GM15510 (cell line): ENCODE data around the gene IFNA5.

Source experiments
- POLR2A ChIP-seq: IDR thresholded peaks from 3 replicates; pipeline ENCODE4 v1.6.1; 2011; ENCODE audit warnings: borderline replicate concordance; ENCODE audit not compliant: insufficient read length; ENCODE audit errors: extremely low read depth

IFNA5 gene

DNA sequence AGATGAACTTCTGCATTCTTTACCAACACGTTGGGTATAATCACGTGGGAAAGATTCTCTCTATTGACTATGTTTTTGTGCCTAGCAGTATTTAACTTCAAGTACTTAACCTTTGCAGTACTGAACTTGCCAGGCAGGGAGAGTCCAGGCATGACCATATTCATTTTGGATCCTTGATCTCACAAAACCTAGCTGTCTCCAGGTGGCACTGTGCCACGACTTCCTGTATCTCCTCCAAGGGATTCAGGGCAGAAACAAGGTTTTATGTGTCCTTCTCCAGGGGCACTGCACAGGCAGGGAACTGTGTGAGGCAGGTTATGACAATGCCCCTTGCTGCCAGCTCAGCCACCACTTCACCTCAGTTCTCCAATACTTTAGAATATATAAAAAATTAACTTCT, 11.7 kb upstream of the IFNA5 start:
- no peak for TF ChIP-seq POLR2A

GRCh38 chr9:21316032-21316842, 11.1 kb upstream of the IFNA5 start:
- no peak for TF ChIP-seq POLR2A

DNA sequence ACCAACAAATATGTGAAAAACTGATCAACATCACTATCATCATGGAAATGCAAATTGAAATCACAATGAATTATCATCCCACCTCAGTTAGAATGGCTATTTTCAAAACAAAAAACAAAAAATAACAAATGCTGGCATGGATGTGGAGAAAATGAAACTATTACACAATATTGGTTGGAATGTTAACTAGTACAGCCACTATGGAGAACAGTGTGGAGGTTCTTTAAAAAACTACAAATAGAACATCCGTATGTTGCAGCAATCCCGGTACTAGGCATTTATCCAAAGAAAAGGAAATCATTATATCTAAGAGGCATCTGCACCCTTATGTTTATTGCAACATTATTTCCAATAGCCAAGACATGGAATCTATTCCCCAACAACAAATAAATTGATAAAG, 9.0 kb upstream of the IFNA5 start:
- no peak for TF ChIP-seq POLR2A

DNA sequence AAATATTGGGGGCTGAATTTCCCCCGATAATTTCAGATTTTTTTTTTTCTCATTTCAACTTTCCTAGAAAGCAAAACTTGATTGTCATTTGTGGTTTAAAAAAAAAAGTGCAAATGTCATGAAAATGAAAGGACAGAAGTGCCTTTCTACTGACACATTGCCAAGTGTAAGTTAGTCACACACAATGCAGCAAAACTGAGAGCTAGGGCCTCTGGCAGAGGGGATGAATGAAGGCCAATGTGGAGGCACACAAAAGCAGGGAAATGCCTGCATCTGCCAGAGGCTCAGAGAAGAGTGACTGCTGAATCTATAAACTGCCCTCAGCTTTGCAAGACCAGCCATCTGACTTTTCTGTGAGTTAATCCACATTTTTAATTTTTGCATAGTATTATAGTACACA, 6.8 kb upstream of the IFNA5 start:
- no peak for TF ChIP-seq POLR2A

DNA sequence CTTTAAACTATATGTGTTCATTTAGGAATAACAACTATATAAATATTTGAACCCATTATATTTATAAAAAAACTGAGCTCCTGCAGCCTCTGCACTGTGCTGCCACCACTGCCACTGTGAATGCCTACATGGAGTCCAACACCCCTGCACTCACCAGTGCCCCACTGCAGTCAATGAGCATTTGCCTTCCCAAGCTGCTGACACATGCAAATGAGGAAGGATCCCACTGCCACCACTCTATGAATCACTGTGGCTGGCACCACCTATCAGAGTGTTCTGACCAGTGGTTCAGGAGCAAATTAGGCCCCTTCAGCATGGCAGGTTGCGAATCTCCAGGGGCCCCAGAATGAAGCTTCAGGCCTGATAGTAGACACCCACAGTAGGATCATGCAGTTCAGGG, 9.1 kb downstream of the IFNA5 start:
- TF ChIP-seq POLR2A = no peak

GRCh38 chr9:21294904-21295538, 10.1 kb downstream of the IFNA5 start:
- no peak for TF ChIP-seq POLR2A

GRCh38 chr9:21294364-21294774, 10.7 kb downstream of the IFNA5 start:
- TF ChIP-seq POLR2A = no peak

DNA sequence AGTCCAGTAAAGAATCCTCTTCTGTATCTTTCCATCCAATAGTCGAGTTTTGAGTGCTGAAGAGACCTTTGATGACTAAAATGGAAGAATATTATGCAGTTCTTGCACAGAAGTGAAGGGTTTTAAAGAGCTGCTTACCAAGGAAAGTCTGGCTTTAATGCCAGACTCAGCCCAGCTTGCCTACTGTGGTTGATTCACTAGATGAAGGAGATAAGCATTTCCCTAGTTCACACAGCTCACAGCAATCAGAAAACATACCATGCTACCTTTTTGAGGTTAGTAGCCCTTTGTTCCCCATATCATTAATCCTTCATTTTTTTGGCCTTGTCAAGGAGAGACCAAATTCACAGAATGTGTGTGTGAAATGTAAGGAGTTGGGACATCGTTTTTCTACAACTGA, 15.3 kb downstream of the IFNA5 start:
- no peak for TF ChIP-seq POLR2A

DNA sequence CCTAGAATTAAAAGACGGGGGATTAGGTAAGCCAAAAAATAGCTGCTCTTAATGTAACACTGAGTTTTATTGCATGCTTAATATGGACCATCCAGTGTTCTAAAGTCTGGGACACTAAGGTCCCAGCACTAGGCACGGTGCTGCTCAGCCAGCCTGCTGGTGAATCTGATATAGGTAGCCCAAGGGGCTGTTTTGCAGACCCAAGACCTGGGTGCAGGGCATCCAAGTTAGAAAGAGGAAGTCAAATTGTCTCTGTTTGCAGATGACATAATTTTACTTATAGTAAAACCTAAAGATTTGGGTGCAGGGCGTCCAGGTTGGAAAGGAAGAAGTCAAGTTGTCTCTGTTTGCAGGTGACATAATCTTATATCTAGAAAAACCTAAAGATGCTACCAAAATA, 17.8 kb downstream of the IFNA5 start:
- no peak for TF ChIP-seq POLR2A

GRCh38 chr9:21286659-21287058, 18.5 kb downstream of the IFNA5 start:
- no peak for TF ChIP-seq POLR2A

DNA sequence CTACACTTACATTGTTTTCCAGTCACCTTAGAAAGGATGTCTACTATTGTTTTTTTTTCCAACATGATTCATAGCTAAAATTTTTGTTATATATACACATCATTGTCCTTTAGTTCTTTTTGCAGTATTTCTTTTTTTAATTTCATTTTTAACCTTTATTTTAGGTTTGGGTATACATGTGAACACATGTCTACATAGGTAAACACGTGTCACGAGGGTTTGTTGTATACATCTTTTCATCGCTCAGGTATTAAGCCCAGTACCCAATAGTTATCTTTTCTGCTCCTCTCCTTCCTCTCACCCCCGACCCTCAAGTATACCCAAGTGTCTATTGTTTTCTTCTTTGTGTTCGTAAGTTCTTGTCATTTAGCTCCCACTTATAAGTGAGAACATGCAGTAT, 19.0 kb downstream of the IFNA5 start:
- no peak for TF ChIP-seq POLR2A

GRCh38 chr9:21281275-21281674, 23.8 kb downstream of the IFNA5 start:
- no peak for TF ChIP-seq POLR2A

DNA sequence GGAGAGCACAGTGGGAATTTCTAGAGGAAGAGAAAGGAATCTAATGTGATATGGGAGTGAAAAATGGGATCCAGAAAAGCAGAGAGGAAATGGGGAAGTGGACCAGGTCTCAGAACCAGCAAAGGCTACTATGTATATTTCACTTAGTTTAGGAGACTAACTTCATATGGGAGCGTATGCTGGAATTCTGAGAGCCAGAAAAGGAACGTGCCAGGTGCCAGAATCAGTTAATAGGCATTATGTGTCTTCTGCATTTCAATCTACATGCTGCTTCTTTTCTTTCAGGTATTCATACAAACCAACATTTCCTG, 36.8 kb downstream of the IFNA5 start:
- no peak for TF ChIP-seq POLR2A

GRCh38 chr9:21267485-21268346, 37.4 kb downstream of the IFNA5 start:
- TF ChIP-seq POLR2A = no peak

DNA sequence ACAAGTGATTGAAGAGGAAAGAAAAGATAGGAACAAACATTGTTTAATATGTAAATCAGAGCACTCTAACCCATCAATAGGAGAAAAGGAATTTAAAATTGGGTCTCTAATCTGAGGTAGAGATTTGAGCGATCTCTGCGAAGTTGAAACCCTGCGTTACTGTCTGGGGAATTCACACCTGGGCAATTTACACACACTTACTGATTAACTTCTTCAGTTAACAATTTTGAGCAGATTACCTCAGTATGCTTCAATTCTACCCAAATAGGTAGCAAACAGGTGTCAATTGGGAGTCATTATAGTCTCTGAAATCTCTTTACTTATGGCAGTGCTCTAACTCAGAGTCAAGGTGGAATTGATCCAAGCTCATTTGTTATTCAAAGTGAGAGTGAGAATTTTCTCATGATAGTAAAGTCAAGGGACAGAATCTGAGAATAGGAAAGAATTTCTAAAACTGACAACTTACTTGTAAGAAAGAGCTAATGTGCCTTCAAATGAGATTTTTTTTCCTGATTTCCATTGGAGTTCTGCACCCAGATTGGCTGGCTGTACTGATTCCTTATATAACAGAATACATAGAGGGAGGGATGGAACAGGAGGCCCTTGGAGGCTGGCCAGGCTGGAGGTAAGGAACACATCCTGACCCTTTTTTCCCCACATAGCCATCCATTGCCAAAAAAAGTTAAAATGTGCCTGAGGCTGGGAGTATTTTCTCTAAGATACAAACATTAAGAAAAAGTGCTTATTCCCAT, 38.2 kb downstream of the IFNA5 start:
- no peak for TF ChIP-seq POLR2A
